ENCODE results near the gene ARMS2.

The ARMS2 gene

DNA sequence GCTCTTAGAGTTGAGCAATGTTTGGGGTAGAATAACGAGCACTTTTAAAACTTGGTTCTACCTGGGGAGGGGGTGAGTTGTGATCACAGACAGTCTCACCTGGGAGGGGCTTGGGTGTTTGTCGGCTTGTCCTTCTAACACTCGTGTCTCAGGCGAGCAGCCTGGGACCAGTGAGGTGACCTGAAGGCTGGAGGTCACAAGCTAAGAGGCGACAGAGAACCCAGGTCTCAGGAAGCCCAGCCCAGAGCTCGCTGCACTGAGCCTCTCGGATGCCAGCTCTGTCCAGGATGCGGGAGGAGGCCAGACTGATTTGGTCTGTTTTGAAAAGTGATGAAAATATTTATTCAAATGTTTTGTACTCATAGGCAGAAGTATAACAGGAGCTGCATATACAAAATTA, 18.7 kb downstream of the ARMS2 start:
- no peak for DNase-seq

- no peak for DNase-seq
Measured at GRCh38 chr10:122474131-122474818, 19.8 kb downstream of the ARMS2 start.

- no peak for DNase-seq
Measured at GRCh38 chr10:122475100-122475499, 20.6 kb downstream of the ARMS2 start.

DNA sequence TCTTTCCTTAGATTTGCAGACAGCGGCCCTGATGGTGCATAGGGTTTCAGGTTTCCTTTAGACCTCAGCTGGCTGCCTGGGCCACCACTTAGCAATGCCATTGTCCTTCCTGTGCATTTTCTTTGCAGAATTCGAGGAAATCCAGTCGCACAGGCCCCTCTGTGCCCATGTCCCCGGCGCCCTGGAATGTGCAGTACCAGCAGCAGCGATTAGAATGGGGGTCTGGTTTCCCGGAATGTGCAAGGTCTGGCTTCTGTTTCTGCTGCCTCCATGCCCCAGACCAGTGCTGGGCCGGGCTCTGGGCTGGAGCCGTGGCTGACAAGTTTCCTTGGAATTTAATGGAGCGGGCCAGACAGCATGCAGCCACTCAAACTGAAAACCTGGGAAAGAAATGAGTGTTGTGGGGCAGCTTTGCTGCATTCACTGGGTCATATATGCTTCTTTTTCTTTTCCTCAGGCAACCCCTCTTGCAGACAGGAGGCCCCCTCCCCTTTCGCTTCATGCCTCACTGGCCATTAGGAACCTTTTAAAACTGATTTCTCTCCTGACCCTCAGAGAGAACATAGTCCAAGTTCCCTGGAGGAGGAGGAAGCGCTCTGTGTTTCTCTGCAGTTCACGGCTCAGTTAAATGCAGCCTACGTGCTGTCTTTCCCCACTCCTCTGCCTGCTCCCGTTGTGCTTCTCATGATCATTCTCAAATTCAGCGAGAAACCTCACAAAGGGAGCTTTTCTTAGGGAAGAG, 21.3 kb downstream of the ARMS2 start:
- no peak for DNase-seq

DNA sequence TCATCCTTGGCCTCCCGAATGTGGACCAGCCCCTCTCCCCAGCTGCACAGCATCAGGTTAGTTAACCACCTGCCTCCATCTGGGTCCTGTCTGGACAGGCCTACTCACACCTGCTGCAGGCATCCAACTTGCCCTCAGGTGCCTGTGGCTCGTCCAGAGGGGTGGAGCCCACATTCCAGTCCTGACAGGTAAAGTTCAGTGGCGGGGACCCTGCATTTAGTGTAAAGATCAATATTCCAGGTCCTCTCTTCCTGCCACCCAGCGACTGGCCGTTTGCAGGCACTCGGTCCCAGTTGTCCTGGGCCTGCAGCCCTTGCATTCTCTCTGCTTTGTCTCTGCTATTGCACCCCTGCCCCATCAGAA, 21.9 kb downstream of the ARMS2 start:
- DNase-seq: no peak

- DNase-seq: no peak
Measured at GRCh38 chr10:122477436-122477835, 23.0 kb downstream of the ARMS2 start.

DNA sequence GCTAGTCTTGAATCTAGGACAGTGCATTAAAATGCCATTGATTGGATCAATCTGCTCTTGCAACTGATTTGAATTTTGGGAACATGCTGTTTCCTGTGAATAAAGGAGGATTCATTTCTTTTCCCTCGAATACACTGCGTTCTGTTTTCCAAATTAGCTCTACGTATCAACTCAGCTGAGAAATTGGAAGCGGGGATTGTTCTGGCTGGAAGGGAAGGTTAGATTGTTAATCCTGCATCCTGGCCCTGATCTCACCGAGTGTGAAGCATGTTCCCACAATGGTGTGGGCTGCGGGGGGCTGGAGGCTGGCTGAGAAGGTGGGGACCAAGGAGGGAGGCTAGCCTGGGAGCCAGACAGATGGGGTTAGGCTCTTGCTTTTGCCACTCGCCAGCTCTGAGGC, 24.5 kb downstream of the ARMS2 start:
- DNase-seq: no peak

DNA sequence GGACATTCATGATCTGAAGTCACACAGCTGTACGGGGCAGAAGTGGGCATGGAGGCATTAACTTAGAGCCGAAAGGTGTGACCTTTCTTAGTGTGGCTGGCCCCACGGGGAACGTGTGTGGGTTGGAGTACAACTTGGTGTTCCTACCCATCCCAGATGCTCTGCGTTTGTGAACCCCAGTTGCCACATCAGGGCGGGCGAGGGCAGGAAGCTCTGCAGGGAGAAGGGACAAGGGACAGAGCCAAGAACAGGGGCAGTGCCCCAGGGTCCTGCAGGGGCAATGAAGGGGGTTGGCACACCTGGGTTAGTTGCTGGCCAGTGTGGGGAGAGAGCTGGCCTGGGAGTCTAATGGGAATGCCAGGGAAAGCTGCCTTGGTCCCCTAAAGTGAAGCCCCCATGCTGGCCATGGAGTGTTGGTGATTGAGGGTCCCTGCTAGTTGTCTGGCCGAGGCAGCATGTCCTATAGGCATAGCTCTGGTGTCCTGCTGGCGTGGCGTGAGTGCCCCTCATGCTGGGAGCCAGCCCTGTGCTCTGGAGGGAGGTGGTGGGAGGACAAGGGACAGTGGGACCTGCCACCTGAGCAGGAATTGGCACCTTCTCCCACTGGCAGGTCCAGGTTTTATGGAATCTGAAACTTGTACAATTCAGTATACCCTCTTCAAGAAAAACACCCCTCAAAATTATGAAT, 25.8 kb downstream of the ARMS2 start:
- no peak for DNase-seq

- DNase-seq: no peak
Measured at GRCh38 chr10:122481296-122482056, 27.0 kb downstream of the ARMS2 start.

GRCh38 chr10:122484276-122485060, 30.0 kb downstream of the ARMS2 start:
- no peak for DNase-seq

DNA sequence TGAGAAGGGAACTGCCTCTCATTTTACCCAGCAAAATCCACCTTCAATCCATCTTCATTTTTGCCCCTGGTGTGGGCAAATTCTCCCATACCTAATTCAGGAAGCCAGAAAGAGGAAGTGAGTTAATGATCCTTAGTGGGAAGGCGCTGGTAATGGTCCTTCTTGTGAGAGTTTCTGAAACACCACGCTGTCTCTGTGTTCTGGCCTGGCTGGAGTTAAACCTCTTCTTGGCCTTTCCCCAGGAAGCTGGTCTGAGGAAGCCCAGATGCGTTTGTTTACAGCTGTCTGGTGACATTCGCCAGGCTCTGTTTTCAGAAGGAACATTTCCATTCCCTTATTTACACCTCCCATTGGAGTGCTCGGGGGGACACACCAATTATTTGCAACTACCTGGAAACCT, 31.2 kb downstream of the ARMS2 start:
- DNase-seq: no peak

DNA sequence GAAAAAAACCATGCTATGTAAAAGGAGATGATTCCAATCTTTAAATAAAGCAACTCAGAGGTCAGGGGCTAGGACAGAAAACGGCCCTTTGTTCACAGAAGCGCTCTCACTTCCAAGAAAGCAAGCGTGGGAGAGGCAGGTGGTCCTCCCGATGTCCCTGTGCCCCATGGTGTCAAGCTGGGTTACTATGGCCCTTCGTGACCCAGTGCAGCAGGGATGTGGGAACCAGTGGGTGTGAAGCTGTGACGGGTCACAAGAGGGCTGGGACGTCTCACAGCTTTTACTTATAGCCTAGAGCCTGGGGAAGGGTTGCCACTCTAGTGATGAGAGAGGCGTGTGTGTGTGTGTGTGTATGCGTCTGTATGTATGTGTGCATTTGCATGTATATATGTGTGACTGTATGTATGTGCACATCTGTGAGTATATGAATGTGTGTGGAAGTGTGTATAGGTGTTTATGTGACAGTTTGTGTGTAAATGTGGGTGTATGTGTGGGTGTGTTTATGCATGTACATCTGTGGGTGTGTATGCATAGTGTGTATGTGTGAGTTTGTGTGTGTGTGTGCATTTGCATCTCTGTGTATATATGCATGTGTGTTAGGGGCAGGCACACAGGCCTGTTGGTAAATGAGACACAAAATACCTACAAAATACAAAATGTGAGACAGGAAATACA, 32.1 kb downstream of the ARMS2 start:
- DNase-seq: no peak

DNA sequence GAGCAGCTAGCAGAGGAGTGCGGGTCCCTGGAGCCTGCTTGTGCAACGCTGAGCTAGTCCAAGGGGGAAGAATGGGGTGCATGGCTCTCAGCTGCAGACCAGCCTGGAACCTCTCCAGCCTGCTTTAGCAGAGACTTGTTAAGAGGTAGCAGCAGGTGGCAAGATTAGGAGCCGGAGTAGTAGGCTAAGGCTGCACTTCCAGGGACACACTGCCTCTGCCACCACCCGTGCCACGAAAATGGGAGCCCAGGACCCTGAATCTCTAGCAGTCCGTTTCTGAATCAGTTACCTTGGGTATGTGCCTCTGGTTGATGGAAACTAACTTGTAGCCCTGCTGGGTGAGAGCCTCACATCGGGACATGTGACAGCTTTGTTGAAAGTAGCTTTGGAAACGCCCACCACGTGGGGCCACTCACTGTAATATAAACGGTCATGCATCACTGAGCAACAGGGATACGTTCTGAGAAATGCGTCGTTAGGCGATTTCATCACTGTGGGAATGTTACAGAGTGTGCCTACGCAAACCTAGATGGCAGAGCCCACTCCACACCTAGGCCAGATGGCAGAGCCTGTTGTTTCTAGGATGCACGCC, 32.8 kb downstream of the ARMS2 start:
- no peak for DNase-seq

DNA sequence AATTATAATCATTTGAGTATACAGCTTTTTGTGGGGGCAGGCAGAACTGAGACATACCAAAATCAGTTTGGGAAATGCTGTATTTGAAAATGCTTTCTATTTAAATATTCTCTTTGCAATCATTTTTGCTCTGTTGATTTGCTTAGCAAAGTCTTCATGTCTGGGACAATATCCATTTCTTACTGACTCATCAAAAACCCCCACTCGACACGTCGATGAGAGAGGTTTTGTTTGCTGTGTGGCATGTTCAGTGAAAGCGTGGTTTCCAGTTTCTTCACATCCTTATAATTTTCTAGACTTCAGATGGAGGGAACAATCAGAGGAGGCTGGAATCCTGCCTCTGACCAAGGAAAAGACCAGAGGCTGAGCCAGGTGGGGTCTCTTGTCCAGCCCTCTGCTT, 35.8 kb downstream of the ARMS2 start:
- no peak for DNase-seq

DNA sequence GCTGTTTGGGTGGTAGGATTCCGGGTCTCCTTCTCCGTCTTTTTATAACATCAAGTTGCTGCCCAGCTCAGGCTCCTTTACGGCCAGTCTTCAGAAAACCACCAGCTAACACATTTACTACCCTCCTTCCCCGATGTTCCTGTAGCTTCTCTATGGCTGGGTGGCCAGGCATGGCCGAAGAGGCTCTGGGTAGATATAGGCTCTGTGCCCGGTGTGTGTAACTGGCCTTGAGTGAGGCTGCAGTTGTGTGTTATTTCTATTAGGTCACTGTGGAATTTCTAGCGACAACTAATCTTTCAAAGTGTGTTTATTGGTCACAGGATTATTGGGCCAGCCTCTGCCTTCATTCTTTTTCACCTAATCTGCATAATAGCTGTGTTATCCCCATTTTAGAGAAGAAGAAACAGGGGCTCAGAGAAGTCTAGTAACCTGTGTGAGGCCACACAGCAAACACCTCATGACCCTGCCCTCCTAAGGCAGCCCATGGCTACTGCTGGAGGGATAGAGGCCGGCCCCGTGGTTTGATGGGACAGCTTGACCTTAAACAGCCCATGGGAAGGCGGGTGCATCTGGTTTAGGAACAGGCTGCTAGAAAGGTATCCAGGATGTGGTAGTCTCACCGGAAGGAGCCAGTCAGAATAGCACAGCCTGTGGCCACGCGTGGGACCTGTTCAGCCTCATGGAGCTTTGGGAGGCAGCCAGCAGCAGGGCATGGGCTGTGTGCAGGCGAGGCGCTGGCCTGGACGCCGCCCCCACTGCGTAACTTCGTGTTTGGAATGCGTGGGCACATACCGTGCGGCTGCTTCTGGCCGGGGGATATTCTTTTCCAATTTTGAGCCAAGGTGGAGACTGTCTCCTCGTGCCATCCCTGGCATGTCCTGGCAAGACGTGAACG, 36.6 kb downstream of the ARMS2 start:
- peak in 2 of 5 donors; percentile 4 to 49 for DNase-seq

DNA sequence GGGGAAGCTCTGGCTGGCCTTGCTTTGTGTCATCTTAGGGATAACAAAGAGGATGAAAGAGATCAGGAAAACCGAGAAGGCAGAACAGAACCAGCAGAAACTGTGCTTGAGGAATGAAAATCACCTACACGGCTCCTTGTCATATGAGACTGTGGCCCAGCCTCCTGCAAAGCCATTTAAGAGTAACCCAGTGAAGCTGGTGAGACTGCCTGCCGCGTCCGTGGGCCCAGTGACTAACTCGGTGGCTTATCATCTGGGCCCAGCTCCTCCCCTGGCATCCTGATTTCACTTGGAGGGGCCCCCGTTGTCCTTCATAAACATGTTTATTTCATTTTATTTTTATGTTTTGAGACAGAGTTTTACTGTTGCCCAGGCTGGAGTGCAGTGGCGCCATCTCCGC, 37.6 kb downstream of the ARMS2 start:
- DNase-seq: no peak

GRCh38 chr10:122492999-122493481, 38.6 kb downstream of the ARMS2 start:
- no peak for DNase-seq

- DNase-seq: no peak
Measured at GRCh38 chr10:122493761-122494160, 39.3 kb downstream of the ARMS2 start.

GRCh38 chr10:122494173-122494820, 39.8 kb downstream of the ARMS2 start:
- DNase-seq: no peak

DNA sequence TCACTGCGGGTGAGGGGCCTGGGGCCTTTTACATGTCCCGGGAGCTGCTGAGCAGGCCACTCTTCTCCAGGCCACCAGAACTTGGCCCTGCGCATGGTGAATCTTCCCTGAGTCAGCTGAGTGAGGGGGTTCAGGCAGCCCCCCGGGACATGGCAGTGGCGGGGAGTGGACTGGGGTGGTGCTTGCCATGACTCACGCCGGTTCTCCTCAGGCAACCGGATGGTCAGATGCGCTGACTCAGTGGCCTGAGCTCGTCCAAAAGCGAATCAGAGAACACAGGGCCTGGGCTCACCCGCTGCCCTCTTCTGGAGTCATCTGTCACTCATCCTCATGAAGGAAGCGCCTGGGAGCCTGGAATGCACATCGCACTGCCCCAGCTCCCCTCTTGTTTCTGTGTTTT, 40.4 kb downstream of the ARMS2 start:
- no peak for DNase-seq

Measured in T-helper 1 cell (primary cell).